Skeletal muscle satellite cell (primary cell): ENCODE measurements around the gene ACSL4.
"Not testable (repeated sequence)": the region's sequence is repeated elsewhere in the genome, so short reads cannot be mapped to it uniquely, and the experiment has no call there.

Experiments used
- H3K27me3 ChIP-seq: 2 replicates; pipeline ENCODE4 v1.7.0; 2013; ENCODE audit warnings: low read length; ENCODE audit not compliant: control insufficient read depth, insufficient read depth
- H3K36me3 ChIP-seq: 2 replicates; pipeline ENCODE4 v1.7.0; 2013; ENCODE audit warnings: mild to moderate bottlenecking, control low read depth, low read length; ENCODE audit not compliant: insufficient read depth
- H3K4me1 ChIP-seq: 2 replicates; pipeline ENCODE4 v1.7.0; 2013; ENCODE audit warnings: low read length; ENCODE audit not compliant: control insufficient read depth, insufficient read depth
- H3K4me2 ChIP-seq: 2 replicates; pipeline ENCODE4 v1.7.0; 2013; ENCODE audit warnings: mild to moderate bottlenecking, low read length
- H3K4me3 ChIP-seq: 2 replicates; pipeline ENCODE4 v1.7.0; 2013; ENCODE audit warnings: low read length
- H3K9ac ChIP-seq: 2 replicates; pipeline ENCODE4 v1.7.0; 2013; ENCODE audit warnings: mild to moderate bottlenecking, low read depth, low read length, moderate library complexity
- H3K9me3 ChIP-seq: replicated peaks from 2 replicates; pipeline ENCODE4 v1.7.0; 2013; ENCODE audit warnings: mild to moderate bottlenecking, control low read depth, low read length

Gene ACSL4

DNA sequence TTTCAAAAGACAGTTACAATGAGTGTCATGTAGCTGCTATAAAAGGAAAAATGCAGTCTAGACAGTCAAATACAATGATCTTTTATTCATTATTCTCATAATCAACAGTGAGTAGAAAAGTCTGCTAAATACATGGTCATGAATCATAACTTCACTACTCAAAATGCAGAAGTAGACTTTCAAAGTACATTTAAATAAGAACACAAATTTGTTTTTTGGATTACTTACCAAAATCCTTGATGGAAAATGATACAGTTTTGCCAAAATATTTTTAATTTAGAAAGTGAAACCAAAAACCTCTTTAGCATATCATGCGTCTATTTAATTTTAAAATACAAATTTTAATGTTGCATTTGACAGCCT, 4.9 kb downstream of the ACSL4 start:
- Histone ChIP-seq H3K27me3 (no peaks in the 10 kb centered on the region), H3K4me1 (peaks cover 10% of the 10 kb centered on the region), H3K4me3 (no peak overlapping the region), H3K36me3 (no peaks in the 10 kb centered on the region), H3K4me2 (peak overlapping the region; percentile 67), H3K9me3 (no peaks in the 10 kb centered on the region), H3K9ac (peak overlapping the region; percentile 10)

DNA sequence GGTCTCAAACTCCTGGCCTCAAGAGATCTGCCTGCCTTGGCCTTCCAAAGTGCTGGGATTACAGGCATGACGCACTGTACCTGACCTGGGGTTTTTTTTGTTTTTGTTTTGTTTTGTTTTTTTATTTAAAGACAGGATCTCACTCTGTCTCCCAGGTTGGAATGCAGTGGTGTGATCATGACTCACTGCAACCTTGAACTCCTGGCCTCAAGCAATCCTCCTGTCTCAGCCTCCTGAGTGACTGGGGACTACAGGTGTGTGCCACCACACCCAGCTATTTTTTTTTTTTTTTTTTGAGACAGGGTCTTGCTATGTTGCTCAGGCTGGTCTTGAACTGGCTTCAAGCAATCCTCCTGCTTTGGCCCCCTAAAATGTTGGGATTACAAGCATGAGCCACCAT, 8.1 kb downstream of the ACSL4 start:
- H3K9ac ChIP-seq, H3K27me3 ChIP-seq, H3K4me3 ChIP-seq, H3K36me3 ChIP-seq, H3K9me3 ChIP-seq, H3K4me2 ChIP-seq: not testable (repeated sequence)
- H3K4me1 ChIP-seq = peaks cover 14% of the 10 kb centered on the region

DNA sequence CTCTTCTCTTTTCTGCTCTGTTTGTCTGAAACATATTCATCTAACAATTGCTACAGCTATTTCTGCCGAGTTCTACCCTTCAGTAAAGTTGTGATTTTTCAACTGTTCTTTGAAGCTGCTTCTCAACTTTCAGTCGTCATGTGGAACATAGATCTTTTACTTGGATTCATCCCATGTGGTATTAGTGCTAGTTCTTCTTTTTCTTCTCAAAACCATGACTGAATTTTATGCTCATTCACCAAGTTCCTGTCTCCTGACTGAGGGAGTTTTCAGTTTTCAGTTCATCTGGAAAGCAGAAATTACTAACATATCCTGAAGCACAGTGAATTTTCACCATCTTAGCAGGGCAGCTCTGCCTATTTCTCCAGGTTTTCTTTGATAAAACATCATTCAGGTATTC, 12.1 kb downstream of the ACSL4 start:
- no peak overlapping the region for H3K4me3 ChIP-seq
- no peak overlapping the region for H3K9ac ChIP-seq
- H3K36me3 ChIP-seq = no peaks in the 10 kb centered on the region
- no peak overlapping the region for H3K4me2 ChIP-seq
- peaks cover 4% of the 10 kb centered on the region for H3K4me1 ChIP-seq
- H3K27me3 ChIP-seq = peaks cover 3% of the 10 kb centered on the region
- H3K9me3 ChIP-seq = no peaks in the 10 kb centered on the region

DNA sequence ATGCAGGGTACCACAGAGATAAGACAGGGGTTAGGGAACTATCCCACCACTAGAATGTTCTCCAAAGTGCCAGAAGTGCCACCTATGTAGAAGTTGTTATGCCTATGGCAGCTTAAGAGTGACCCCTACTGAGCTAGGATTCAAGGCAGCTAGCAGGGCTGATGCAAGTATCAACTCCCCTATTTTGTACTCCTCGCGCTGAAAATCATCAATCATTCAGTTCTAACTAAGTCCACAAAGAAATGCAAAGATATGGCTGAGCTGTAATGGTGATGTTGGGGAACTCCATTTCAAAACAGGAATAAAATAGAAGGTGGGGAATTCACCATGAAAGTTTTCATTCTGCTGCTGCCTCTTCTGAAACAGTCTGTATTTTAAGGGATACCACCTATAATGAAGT, 13.8 kb downstream of the ACSL4 start:
- no peaks in the 10 kb centered on the region for H3K36me3 ChIP-seq
- H3K9me3 ChIP-seq = no peaks in the 10 kb centered on the region
- H3K4me3 ChIP-seq = no peak overlapping the region
- no peak overlapping the region for H3K4me2 ChIP-seq
- H3K4me1 ChIP-seq = peaks cover 11% of the 10 kb centered on the region
- no peak overlapping the region for H3K9ac ChIP-seq
- H3K27me3 ChIP-seq = peaks cover 3% of the 10 kb centered on the region

DNA sequence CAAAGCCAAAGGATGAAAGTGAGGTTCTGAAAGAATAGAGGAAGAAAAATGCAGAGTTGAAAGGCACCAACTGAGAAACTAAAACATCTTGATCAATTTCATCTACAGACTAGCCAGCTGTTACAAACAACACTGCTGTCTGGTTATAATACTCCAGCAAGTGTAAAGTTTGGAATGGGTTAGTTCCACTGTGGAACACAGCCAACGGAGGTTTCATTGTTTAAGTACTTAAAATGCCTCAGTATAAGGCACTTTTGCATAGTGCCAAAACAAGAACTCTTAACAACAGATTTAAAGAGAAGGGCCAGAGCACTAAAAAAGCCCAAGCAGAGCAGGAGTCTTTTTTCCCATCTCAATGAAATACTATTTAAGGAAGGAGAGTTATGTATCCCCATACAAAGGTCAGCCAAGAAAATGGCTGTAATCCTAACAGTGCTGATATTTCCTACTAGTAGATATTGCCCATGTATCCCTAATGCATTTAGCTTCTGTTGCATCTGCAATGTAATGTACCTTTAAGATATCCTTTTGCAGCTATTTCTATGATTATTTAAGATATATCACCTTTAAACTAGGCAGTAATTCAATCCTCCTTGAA, 16.5 kb downstream of the ACSL4 start:
- H3K4me1 ChIP-seq = peaks cover 17% of the 10 kb centered on the region
- H3K27me3 ChIP-seq = peaks cover 3% of the 10 kb centered on the region
- H3K4me3 ChIP-seq = no peak overlapping the region
- H3K9me3 ChIP-seq = no peaks in the 10 kb centered on the region
- no peak overlapping the region for H3K4me2 ChIP-seq
- H3K36me3 ChIP-seq = no peaks in the 10 kb centered on the region
- no peak overlapping the region for H3K9ac ChIP-seq

DNA sequence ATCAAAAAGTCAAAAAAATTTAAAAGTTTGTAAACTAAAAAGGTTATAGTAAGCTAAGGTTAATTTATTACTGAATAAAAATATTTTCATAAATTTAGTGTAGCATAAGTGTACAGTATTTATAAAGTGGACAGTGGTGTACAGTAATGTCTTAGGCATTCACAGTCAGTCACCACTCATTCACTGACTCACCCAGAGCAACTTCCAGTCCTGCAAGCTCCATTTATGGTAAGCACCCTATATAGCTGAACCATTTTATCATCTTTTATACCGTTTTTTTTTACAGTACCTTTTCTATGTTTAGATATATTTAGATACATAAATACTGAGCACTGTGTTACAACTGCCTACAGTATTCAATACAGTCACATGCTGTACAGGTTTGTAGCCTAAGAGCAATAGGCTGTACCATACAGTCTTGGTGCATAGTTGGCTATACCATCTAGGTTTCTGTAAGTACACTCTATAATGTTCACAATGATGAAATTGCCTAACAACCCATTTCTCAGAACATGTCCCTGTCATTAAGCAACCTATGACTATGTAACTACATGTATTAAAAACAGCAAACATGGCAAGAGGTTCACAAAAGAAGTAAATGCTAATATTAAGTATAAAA, 18.6 kb downstream of the ACSL4 start:
- Histone ChIP-seq H3K4me3 (no peak overlapping the region), H3K9me3 (no peaks in the 10 kb centered on the region), H3K9ac (peak overlapping the region; percentile 34), H3K27me3 (no peaks in the 10 kb centered on the region), H3K4me2 (peak overlapping the region; percentile 35), H3K36me3 (no peaks in the 10 kb centered on the region), H3K4me1 (peaks cover 28% of the 10 kb centered on the region)

DNA sequence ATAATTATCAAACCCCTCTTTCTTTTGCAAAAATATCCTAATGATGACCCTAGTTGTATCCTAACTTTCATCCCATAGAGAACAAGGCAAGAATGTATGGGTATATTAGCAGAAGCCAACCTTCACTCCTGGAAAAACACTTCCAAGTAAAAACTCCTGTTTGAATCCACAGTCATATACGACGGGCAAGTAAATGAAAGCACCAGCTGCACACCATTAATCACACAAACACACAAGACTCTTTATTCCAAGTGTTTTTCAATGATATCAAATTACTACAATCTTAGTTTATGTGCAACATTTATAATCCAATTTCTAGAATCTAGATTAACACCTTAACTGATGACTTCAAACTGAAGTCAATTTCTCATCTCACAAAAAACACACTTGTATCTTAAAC, 22.9 kb downstream of the ACSL4 start:
- no peaks in the 10 kb centered on the region for H3K36me3 ChIP-seq

DNA sequence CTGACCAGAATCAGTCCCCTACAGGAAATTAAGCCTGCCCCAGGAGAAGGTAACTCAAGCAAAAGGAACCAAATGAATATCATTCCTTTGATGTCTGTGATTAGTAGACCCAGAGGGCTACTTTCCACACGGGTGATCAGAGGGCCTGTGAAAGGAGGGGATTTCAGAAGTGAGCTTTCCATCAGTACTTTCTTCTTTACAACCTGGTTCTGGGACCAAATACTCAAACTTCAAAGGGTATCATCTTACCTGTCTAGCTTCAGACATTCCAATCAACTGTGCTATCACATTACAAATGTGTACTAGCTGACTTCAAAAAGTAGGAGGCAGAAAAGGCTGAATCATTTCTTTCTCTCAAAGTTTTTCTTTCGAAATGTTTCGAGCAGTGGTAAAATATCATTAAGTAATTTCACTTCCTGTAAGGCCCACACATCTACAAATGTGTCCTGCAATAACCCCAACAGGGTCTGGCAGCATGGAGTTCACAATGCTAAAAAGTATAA, 23.9 kb downstream of the ACSL4 start:
- Histone ChIP-seq H3K27me3 (peaks cover 4% of the 10 kb centered on the region), H3K36me3 (no peaks in the 10 kb centered on the region), H3K4me2 (peak overlapping the region; percentile 48), H3K9me3 (no peaks in the 10 kb centered on the region), H3K4me1 (peaks cover 31% of the 10 kb centered on the region), H3K4me3 (no peak overlapping the region), H3K9ac (no peak overlapping the region)

More for the DNA sequence above, 22.9 kb downstream of the ACSL4 start:
- Histone ChIP-seq H3K9ac (no peak overlapping the region), H3K4me2 (no peak overlapping the region), H3K4me1 (peaks cover 38% of the 10 kb centered on the region), H3K9me3 (no peaks in the 10 kb centered on the region), H3K4me3 (no peak overlapping the region), H3K27me3 (no peaks in the 10 kb centered on the region)

DNA sequence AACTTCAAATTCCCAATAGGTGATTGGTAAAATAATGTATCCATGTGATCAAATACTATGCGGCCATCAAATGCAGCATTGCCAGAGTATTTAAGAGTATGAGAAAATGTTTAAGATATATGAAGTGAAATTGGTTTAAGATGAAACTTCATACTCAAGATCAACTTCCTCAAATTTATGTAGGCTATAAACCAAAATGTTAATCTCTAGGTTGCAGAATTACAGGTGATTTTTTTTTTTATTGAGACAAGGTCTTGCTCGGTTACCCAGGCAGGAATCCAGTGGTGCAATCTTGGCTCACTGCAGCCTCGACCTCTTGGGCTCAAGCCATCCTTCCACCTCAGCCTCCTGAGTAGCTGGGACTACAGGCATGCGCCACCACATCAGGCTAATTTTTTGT, 25.3 kb downstream of the ACSL4 start:
- no peak overlapping the region for H3K4me2 ChIP-seq
- peaks cover 4% of the 10 kb centered on the region for H3K27me3 ChIP-seq
- H3K4me3 ChIP-seq = no peak overlapping the region
- H3K4me1 ChIP-seq = peaks cover 21% of the 10 kb centered on the region
- H3K36me3 ChIP-seq = no peaks in the 10 kb centered on the region
- H3K9ac ChIP-seq = no peak overlapping the region
- H3K9me3 ChIP-seq = no peaks in the 10 kb centered on the region

DNA sequence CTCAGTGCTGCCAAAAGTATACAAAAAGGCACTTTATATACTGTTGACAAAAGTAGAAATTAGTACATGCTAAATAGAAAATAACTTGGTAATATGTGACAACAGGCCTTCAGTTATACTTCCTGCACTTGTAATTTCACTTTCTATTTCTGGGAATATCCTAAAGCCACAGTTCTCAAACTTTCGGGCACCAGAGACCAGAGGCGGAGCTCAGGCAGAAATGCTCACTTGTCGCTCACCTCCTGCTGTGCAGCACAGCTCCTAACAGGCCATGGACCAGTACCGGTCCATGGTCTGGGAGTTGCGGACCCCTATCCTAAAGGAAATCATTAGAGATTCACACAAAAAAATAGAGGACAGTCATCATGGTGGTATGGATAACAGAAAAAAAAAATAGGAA, 25.7 kb downstream of the ACSL4 start:
- Histone ChIP-seq H3K27me3 (peaks cover 4% of the 10 kb centered on the region), H3K9ac (no peak overlapping the region), H3K4me1 (peaks cover 21% of the 10 kb centered on the region)

DNA sequence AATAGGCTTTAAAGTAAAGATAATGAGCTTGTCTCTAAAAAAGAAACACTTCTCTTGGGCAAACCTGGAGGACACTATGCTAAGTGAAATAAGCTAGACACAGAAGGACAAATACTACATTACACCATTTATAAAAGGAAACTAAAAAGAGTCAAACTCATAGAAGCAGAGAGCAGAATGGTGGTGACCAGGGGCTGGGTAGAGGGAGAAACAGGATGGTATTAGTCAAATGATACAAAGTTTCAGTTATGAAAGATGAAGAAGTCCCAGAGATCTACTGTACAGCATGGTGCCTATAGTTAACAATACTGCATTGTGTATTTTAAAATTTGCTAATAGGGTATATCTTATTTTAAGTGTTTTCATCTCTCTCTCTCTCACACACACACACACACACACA, 28.5 kb downstream of the ACSL4 start:
- H3K9me3 ChIP-seq = no peaks in the 10 kb centered on the region

More for the DNA sequence above, 25.7 kb downstream of the ACSL4 start:
- Histone ChIP-seq H3K4me2 (no peak overlapping the region), H3K36me3 (no peaks in the 10 kb centered on the region), H3K4me3 (no peak overlapping the region), H3K9me3 (no peaks in the 10 kb centered on the region)

DNA sequence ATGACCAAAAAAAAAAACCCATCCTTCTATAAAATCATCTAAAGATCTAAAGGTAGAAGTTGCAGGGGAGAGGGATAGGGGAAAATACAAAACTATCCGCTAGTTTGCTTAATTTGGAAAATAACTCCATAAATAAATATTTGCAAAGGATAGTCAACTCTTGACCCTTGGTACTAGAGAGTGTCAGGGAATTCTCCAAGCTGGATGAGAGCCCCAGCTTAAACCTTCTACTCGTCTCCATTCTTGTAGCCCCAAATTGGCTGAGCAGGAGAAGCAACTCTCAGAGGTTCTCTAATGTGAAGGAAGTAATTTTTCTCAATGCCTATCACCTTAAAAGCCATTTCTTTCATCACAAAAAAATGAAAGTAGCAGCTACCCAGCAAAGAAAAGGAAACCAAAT, 35.2 kb downstream of the ACSL4 start:
- Histone ChIP-seq H3K4me3 (no peak overlapping the region), H3K4me2 (no peak overlapping the region), H3K27me3 (peaks cover 6% of the 10 kb centered on the region), H3K9me3 (no peaks in the 10 kb centered on the region), H3K4me1 (no peaks in the 10 kb centered on the region), H3K9ac (no peak overlapping the region), H3K36me3 (no peaks in the 10 kb centered on the region)

More for the DNA sequence above, 28.5 kb downstream of the ACSL4 start:
- H3K9ac ChIP-seq = no peak overlapping the region
- peaks cover 12% of the 10 kb centered on the region for H3K4me1 ChIP-seq
- H3K4me3 ChIP-seq = no peak overlapping the region
- no peaks in the 10 kb centered on the region for H3K36me3 ChIP-seq
- peaks cover 4% of the 10 kb centered on the region for H3K27me3 ChIP-seq
- no peak overlapping the region for H3K4me2 ChIP-seq
